ENCODE data around the gene PIGQ. TPM values are rescaled to one million over a fixed set of nuclear protein-coding genes. Genes with fewer than 3 reads are reported as not detected.

The PIGQ gene
- total RNA-seq, 4 donors from 2014 or later, result 37.4 to 115 (median 56.0) TPM

- H3K27ac ChIP-seq, result no peak overlapping the region
- H3K27me3 ChIP-seq, result no peaks in the 10 kb centered on the region
- no peak overlapping the region for H3K4me3 ChIP-seq
- in situ Hi-C loops (cut with MboI; ENCODE audit: low pct_ligation_motif_present in 1 of 4, low pct_unique_long_range_greater_than_20kb in 1 of 4, low sequenced_read_pairs in 3 of 4), result no loop called here
- 91% methylated on average over 7 of the region's 18 CpGs; no CpG with 5 or more reads in 1 of the 2 donors for WGBS, 2 donors (ENCODE audit: low coverage in 1 of 2)
- TF ChIP-seq POLR2AphosphoS5 (IDR thresholded peaks at IDR 0.05) (no peak), POLR2A (IDR thresholded peaks at IDR 0.05) (no peak), CTCF (IDR thresholded peaks at IDR 0.05) (no peak)
- H3K4me1 ChIP-seq, result peaks cover 0 to 8% (median 3%) of the 10 kb centered on the region in 4 donors
- DNase-seq, result no peak
- intact Hi-C loops (cut with DNase I; ENCODE audit: low total_unique reads), result no loop called here
- no peaks in the 10 kb centered on the region for H3K36me3 ChIP-seq
- no peaks in the 10 kb centered on the region for H3K9me3 ChIP-seq
These were observed 12.4 kb downstream of the PIGQ start for GRCh38 chr16:582218-582613.

DNA sequence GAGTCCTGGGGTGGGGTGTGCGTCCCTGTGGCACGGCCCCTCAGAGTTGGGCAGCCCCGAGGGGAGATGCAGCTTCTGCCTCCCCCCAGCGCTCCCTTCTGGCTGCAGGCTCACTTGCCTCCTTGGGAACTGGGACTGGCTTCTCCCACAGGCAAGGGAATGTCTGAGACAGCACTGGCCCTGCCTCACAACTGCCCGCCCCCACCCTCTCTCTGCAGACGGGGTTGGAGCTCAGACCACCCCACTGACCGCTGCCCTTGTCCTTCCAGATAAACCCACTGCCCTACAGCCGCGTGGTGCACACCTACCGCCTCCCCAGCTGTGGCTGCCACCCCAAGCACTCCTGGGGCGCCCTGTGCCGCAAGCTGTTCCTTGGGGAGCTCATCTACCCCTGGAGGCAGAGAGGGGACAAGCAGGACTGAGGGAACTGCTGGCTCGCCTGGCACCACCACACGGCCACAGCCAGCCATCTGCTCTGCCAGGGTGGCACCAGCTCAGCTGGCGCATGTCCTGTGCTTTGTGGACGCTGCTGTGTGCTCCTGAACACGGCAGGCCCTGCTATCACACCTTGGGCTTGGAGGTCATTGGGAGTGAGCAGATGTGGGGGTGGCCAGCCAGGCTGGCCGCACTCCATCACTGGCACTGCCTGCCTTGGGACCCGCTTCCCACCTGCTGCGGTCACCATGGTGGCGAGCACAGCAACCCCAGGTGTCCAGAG is 13.0 kb downstream of the PIGQ start:
- TF ChIP-seq CTCF (IDR thresholded peaks at IDR 0.05), result no peak
- no peak for TF ChIP-seq EP300 (IDR thresholded peaks at IDR 0.05; ENCODE audit: low read depth)
- TF ChIP-seq POLR2AphosphoS5 (IDR thresholded peaks at IDR 0.05), result no peak
- no peak for TF ChIP-seq POLR2A (IDR thresholded peaks at IDR 0.05)
- no peak overlapping the region for H3K4me3 ChIP-seq
- H3K27ac ChIP-seq, result no peak overlapping the region
- no peaks in the 10 kb centered on the region for H3K27me3 ChIP-seq
- DNase-seq, result no peak
- intact Hi-C loops (cut with DNase I; ENCODE audit: low total_unique reads) (no loop called here), in situ Hi-C loops (cut with MboI; ENCODE audit: low pct_ligation_motif_present in 1 of 4, low pct_unique_long_range_greater_than_20kb in 1 of 4, low sequenced_read_pairs in 3 of 4) (no loop called here)
- no peaks in the 10 kb centered on the region for H3K36me3 ChIP-seq
- H3K9me3 ChIP-seq, result no peaks in the 10 kb centered on the region
- WGBS, 2 donors (ENCODE audit: low coverage in 1 of 2), result 87% methylated on average over 18 of the region's 21 CpGs; no CpG with 5 or more reads in 1 of the 2 donors
- peaks cover 5 to 14% (median 7%) of the 10 kb centered on the region in 4 donors for H3K4me1 ChIP-seq

DNA sequence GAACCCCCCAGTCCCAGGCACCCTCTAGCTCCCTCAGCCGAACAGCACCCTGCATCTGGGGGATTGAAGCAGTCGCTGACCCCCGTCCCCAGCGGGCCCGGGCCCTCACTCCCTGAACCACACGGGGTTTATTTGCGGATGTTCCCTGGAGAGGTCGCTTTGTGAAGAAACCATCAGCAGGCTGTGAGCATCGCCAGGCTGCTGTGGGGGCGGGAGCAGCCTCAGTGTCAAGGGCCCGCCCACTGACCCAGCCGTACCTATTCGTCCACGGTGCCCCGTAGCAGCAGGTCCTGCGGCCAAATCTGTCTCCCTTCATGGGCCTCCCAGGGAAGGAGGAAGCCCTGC is 13.7 kb downstream of the PIGQ start:
- TF ChIP-seq CTCF (IDR thresholded peaks at IDR 0.05), result no peak
- no peak for TF ChIP-seq EP300 (IDR thresholded peaks at IDR 0.05; ENCODE audit: low read depth)
- no peak for TF ChIP-seq POLR2AphosphoS5 (IDR thresholded peaks at IDR 0.05)
- TF ChIP-seq POLR2A (IDR thresholded peaks at IDR 0.05), result no peak
- H3K9me3 ChIP-seq, result no peaks in the 10 kb centered on the region
- WGBS, 2 donors (ENCODE audit: low coverage in 1 of 2), result 59% methylated on average over 12 of the region's 16 CpGs; no CpG with 5 or more reads in 1 of the 2 donors
- intact Hi-C loops (cut with DNase I; ENCODE audit: low total_unique reads), result no loop called here
- H3K4me1 ChIP-seq, result peaks cover 11 to 20% (median 13%) of the 10 kb centered on the region in 4 donors
- DNase-seq, result no peak
- H3K4me3 ChIP-seq, result no peak overlapping the region
- in situ Hi-C loops (cut with MboI; ENCODE audit: low pct_ligation_motif_present in 1 of 4, low pct_unique_long_range_greater_than_20kb in 1 of 4, low sequenced_read_pairs in 3 of 4), result no loop called here
- no peaks in the 10 kb centered on the region for H3K27me3 ChIP-seq
- H3K27ac ChIP-seq, result no peak overlapping the region
- H3K36me3 ChIP-seq, result no peaks in the 10 kb centered on the region

DNA sequence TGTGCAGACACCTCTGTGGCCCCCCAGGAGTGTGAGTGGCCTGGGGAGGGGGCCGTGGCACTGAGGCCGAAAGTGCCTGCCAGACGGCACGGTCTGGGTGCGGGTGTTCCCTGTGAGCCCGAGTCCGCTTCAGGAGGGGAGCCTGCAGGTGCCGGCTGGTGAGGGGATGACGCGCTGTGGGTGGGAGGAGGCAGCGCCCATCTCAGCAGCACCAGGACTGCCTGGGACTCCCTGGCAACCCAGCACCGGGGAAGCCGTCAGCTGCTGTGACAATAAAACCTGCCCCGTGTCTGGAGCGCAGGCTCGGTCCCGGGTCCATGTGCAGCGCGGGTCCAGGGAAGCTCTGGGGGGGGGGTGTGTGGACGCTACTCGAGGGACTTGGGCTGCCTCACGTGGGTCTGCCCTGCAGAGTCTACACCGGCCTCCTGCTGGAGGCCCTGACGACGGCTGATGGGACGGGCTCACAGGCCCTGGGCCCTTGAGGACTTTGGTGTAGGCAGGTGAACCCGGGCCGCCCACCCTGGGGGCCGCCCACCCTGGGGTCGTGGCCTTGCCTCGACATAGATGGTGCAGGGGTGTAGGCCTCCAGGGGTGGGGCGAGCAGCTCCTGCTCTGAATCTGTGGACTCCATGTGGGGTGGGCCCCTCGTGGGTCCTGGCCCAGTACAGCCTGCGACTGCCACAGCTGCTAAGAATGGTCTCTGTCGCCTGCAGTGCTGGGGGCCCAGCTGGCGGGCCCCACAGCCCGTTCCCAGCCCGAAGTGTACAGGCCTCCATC is 14.2 kb downstream of the PIGQ start:
- H3K27me3 ChIP-seq, result no peaks in the 10 kb centered on the region
- H3K9me3 ChIP-seq, result no peaks in the 10 kb centered on the region
- in situ Hi-C loops (cut with MboI; ENCODE audit: low pct_ligation_motif_present in 1 of 4, low pct_unique_long_range_greater_than_20kb in 1 of 4, low sequenced_read_pairs in 3 of 4) (no loop called here), intact Hi-C loops (cut with DNase I; ENCODE audit: low total_unique reads) (no loop called here)
- no peak for DNase-seq
- 61% methylated on average over 36 of the region's 38 CpGs; no CpG with 5 or more reads in 1 of the 2 donors for WGBS, 2 donors (ENCODE audit: low coverage in 1 of 2)
- no peak overlapping the region for H3K27ac ChIP-seq
- TF ChIP-seq EP300 (IDR thresholded peaks at IDR 0.05; ENCODE audit: low read depth) (no peak), CTCF (IDR thresholded peaks at IDR 0.05) (no peak), POLR2AphosphoS5 (IDR thresholded peaks at IDR 0.05) (no peak), POLR2A (IDR thresholded peaks at IDR 0.05) (no peak)
- H3K36me3 ChIP-seq, result no peaks in the 10 kb centered on the region
- peaks cover 11 to 20% (median 12%) of the 10 kb centered on the region in 4 donors for H3K4me1 ChIP-seq
- H3K4me3 ChIP-seq, result no peak overlapping the region

Measured in transverse colon (tissue), 4 donors.